Bronchial epithelial cell (primary cell): ENCODE results near the gene RBMS1. TPM values are rescaled to one million over a fixed set of nuclear protein-coding genes. Genes with fewer than 3 reads are reported as not detected.

Experiments used
- DNase-seq: peaks from one replicate; pipeline ENCODE4 v3.0.0-alpha.2; 2010; ENCODE audit warnings: low read depth
- FAIRE-seq: peaks from 2 replicates; lab custom pipeline; 2011; peaks lifted over from hg19 to GRCh38; lab: Jason Lieb, UNC
- H3K27me3 ChIP-seq: 2 replicates; pipeline ENCODE4 v1.5.1; 2011; ENCODE audit warnings: low read length; ENCODE audit not compliant: control insufficient read depth, insufficient read depth
- H3K36me3 ChIP-seq: 2 replicates; pipeline ENCODE4 v1.5.1; 2011; ENCODE audit warnings: low read length; ENCODE audit not compliant: control insufficient read depth, insufficient read depth
- H3K4me3 ChIP-seq: 2 replicates; pipeline ENCODE4 v1.5.1; 2011; ENCODE audit warnings: mild to moderate bottlenecking, low read depth, low read length, control low read depth
- CTCF ChIP-seq: IDR thresholded peaks from 2 replicates; pipeline ENCODE4 v1.5.1; 2011; ENCODE audit warnings: mild to moderate bottlenecking, moderate library complexity, low read length, control low read depth, inconsistent platforms; ENCODE audit not compliant: insufficient read depth, severe bottlenecking
- total RNA-seq: library from RNA; depleted of rRNA; stranded (reverse); fragments of >200 nt; gene quantifications from 2 replicates; pipeline ENCODE4 v1.2.1, GENCODE V29; 2014

The RBMS1 gene
- total RNA-seq, 1 donor from 2014 or later, result 30.0 TPM

GRCh38 chr2:160310118-160310828, 183.3 kb downstream of the RBMS1 start:
- TF ChIP-seq CTCF, result no peak
- FAIRE-seq (no peak), DNase-seq (peak; percentile 21)
- Histone ChIP-seq H3K36me3 (peaks cover 2% of the 10 kb centered on the region), H3K27me3 (no peaks in the 10 kb centered on the region), H3K4me3 (no peak overlapping the region)

GRCh38 chr2:160309585-160309984, 184.0 kb downstream of the RBMS1 start:
- no peak for TF ChIP-seq CTCF
- Histone ChIP-seq H3K4me3 (no peak overlapping the region), H3K27me3 (no peaks in the 10 kb centered on the region), H3K36me3 (peaks cover 2% of the 10 kb centered on the region)
- DNase-seq (peak; percentile 55), FAIRE-seq (no peak)

- no peak for TF ChIP-seq CTCF
- DNase-seq (peak; percentile 92), FAIRE-seq (peak; percentile 77)
- H3K27me3 ChIP-seq, result no peaks in the 10 kb centered on the region
- H3K36me3 ChIP-seq, result peaks cover 2% of the 10 kb centered on the region
- no peak overlapping the region for H3K4me3 ChIP-seq
These were observed 184.7 kb downstream of the RBMS1 start for GRCh38 chr2:160308915-160309314.

- H3K36me3 ChIP-seq, result peaks cover 3% of the 10 kb centered on the region
- FAIRE-seq (no peak), DNase-seq (no peak)
- no peak for TF ChIP-seq CTCF
- H3K4me3 ChIP-seq, result no peak overlapping the region
- H3K27me3 ChIP-seq, result no peaks in the 10 kb centered on the region
These were observed 185.1 kb downstream of the RBMS1 start for GRCh38 chr2:160308476-160308875.

GRCh38 chr2:160306985-160307384, 186.6 kb downstream of the RBMS1 start:
- Histone ChIP-seq H3K36me3 (peaks cover 3% of the 10 kb centered on the region), H3K4me3 (no peak overlapping the region), H3K27me3 (no peaks in the 10 kb centered on the region)
- DNase-seq (no peak), FAIRE-seq (no peak)
- TF ChIP-seq CTCF, result no peak
